GM20000 (cell line): ENCODE measurements around the gene CYP11A1.

Experiments used
- DNase-seq: peaks from one replicate; pipeline ENCODE4 v3.0.0; 2012; ENCODE audit warnings: low spot score
- TF ChIP-seq, protein P1 (sequence below): IDR thresholded peaks from 2 replicates; pipeline ENCODE4 v1.5.1; 2012; ENCODE audit warnings: mild to moderate bottlenecking, control low read depth; ENCODE audit errors: extremely low read depth, missing control alignments

The CYP11A1 gene

DNA sequence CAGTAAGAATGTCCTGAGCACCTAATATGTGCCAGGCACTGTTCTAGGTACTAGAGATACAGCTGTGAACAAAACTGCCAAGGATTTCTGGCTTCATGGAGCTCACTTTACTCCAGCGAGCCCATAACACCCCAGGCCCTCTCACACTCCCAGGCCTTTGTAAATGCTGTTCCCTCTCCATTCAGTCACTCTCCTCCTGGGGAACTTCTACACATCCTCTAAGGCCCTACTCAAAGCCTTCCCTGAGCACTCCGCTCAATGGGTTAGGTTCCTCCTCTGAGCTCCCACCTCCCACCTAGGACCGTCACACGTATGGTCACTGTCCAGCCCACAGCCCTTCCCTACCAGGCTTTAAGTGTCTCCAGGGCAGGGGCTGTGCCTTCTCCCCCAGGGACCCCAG lies 39.1 kb upstream of the CYP11A1 start:
- TF ChIP-seq, protein P1, sequence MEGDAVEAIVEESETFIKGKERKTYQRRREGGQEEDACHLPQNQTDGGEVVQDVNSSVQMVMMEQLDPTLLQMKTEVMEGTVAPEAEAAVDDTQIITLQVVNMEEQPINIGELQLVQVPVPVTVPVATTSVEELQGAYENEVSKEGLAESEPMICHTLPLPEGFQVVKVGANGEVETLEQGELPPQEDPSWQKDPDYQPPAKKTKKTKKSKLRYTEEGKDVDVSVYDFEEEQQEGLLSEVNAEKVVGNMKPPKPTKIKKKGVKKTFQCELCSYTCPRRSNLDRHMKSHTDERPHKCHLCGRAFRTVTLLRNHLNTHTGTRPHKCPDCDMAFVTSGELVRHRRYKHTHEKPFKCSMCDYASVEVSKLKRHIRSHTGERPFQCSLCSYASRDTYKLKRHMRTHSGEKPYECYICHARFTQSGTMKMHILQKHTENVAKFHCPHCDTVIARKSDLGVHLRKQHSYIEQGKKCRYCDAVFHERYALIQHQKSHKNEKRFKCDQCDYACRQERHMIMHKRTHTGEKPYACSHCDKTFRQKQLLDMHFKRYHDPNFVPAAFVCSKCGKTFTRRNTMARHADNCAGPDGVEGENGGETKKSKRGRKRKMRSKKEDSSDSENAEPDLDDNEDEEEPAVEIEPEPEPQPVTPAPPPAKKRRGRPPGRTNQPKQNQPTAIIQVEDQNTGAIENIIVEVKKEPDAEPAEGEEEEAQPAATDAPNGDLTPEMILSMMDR, result no peak
- DNase-seq, result no peak

DNA sequence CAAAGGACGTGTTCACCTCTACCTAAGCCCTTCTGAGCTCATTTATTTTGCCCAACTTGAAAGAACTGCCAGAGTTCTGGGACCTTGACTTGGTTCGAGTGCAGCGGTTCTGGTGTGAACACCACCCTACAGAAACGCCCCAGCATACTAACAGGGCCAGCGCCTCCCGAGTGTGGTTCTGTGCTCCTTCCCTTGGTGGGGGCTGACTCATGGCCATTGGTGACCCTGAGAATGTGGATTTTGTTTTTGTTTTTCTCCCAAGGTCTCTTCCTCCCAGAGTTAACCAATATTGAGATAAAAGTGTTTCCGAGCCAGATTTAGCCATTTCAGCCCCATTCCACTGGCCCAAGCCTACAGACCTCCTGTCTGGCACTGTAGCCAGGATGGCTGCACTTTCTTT lies 38.4 kb upstream of the CYP11A1 start:
- TF ChIP-seq, protein P1, result no peak
- no peak for DNase-seq

GRCh38 chr15:74403991-74404563 lies 36.6 kb upstream of the CYP11A1 start:
- peak; percentile 74 for DNase-seq
- TF ChIP-seq, protein P1, result no peak

- no peak for DNase-seq
- TF ChIP-seq, protein P1, result no peak
These were observed 36.1 kb upstream of the CYP11A1 start for GRCh38 chr15:74403588-74403919.

DNA sequence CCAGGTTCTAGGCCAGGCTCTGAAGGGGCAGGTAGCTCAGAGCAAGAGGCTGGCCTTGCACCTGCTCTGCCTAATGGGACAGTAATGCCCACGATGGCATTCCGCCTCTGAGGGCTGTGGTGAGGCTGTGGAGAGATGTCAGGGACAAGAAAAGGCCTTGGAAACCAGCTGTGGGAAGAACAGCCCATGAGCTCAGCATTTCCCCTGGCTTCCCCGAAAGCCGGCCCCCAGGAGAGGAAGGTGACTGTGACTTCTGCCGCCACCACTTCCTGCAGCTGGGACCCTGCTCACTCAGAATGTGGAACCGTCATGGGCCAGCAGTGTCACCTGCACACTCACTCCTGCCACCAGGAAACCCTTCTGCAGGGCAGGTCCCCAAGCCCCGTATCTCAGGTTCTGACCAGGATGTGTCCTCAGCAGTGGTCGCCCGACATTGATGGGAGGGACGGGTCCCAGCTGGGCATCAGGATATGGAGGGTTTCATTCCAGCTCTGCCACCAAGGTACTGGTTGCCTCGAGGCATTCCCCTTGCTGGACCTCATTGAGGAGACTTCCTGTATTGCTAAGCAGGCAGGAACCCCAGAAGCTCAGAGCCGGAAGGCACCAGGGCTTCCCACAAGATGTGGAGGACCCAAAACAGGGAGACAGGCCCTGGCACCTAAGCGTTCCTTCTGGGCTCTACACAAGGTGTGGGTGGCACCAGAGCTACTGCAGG lies 35.6 kb upstream of the CYP11A1 start:
- TF ChIP-seq, protein P1, result no peak
- peak; percentile 74 for DNase-seq

DNA sequence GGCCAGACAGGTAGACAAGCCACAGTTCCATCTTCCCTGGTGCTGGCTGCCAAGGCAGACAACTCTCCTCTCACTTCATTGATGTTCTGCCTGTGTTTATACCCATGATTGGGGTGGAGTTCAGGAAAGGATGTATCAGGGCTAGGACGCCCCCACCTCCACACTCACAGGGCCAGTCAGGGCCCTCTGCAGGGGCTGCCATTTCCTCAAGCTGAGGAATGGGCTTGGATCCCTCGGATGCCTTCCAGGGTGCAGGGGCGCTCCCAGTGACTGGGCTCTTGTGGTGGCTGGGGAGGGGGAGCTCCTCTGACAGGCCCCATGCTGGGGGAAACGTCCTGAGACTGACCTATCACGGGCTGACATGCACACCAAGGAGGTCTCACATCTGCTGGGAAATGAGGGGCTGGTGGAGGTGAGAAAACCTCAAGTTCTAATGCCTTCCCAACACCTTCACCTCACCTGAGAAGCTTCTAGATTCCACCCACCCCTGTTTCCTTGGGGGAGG lies 34.9 kb upstream of the CYP11A1 start:
- TF ChIP-seq, protein P1, result no peak
- no peak for DNase-seq

DNA sequence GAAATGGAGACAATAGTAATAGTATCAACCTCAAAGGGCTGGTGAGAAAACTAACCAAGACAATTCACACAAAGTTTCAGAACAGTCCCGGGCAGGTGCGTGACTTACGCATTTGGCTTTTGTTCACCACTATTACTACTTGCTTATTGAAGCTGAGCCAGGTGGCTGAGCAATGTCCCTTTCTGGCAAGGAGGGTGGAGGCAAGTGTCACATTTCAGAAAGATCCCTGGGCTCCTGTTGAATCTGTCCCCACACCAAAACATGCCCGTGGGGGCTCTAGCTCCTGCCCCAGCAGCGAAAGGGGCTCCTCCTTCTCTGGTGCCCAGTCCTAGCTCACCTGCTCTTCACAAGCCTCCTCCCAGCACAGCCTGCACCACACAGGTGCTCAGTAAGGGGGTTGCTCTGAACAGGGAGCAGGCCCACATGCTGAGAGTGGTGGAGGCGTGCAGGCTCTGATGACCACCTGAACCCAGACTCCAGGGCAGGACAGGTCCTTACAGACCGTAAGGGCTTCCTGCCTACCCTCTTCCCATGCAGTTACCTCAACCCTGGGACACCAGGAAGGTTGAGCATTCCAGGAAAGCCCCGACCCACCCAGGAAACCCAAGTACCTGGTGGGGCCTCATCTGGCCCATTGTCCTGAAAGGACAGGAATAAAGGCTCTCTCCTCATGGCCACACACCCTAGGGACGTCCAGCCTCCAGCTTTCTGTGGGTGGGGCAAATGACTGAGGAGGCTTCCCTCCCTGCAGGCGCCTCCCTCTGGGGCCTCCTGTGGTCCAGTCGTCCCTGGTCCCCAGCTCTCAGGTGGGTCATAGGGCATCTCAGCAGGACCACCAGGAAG lies 33.7 kb upstream of the CYP11A1 start:
- DNase-seq, result no peak
- TF ChIP-seq, protein P1, result no peak
